ENCODE results near the gene PRAME. TPM values are rescaled to one million over a fixed set of nuclear protein-coding genes. Genes with fewer than 3 reads are reported as not detected.

The PRAME gene
- total RNA-seq, 2 donors from 2014 or later: 2.8 TPM; not detected in 1

DNA sequence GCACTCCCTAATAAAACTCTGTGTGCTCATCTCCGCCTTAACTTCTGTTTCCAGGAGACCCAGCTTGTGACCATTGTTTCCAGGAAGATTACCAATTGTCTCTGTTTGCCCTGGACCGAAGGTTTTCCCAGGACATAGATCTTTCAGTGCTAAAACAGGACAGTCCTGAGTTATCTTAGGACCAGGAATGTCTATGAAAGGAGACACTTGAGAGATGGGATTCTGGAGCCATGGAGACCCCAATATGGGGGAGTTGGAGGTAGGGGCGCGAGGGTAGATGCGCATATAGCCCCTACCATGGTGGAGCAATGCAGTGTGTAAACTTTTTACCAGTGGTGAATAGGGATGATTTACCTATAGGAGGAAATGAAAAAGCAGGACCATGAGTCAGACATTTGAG is 10.2 kb upstream of the PRAME start:
- no peak for DNase-seq
- Histone ChIP-seq H3K9ac (ENCODE audit: low read depth in 2 of 2, low read length in 2 of 2) (no peak overlapping the region), H3K27ac (no peak overlapping the region), H3K4me3 (no peak overlapping the region), H3K27me3 (no peaks in the 10 kb centered on the region), H3K36me3 (no peaks in the 10 kb centered on the region), H3K9me3 (no peaks in the 10 kb centered on the region), H3K4me1 (no peaks in the 10 kb centered on the region)
- no peak for TF ChIP-seq CTCF (IDR thresholded peaks at IDR 0.05)
- intact Hi-C loops (cut with DNase I): no loop called here

DNA sequence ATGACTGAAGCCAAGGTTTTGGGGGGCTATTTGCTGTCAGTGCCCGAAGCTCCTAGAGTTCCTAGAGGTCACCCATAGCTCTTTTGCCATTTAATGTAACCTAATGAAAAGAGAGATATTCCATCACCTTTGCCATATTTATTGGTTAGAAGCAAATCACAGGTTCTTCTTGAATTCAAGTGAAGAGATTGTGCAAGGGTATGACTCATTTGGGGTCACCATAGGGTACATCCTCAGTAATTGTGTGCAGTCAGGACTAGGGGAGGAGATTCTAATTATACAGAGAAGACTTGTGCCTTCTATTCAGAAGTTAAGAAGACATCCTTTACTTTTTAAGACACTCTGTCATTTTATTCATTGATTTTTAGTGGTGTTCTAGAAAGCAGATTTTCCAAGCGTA is 6.9 kb upstream of the PRAME start:
- Histone ChIP-seq H3K27ac (no peak overlapping the region), H3K4me3 (no peak overlapping the region), H3K9me3 (no peaks in the 10 kb centered on the region), H3K27me3 (no peaks in the 10 kb centered on the region), H3K4me1 (no peaks in the 10 kb centered on the region), H3K9ac (ENCODE audit: low read depth in 2 of 2, low read length in 2 of 2) (no peak overlapping the region), H3K36me3 (no peaks in the 10 kb centered on the region)
- no peak for DNase-seq
- TF ChIP-seq CTCF (IDR thresholded peaks at IDR 0.05): no peak
- intact Hi-C loops (cut with DNase I): no loop called here

DNA sequence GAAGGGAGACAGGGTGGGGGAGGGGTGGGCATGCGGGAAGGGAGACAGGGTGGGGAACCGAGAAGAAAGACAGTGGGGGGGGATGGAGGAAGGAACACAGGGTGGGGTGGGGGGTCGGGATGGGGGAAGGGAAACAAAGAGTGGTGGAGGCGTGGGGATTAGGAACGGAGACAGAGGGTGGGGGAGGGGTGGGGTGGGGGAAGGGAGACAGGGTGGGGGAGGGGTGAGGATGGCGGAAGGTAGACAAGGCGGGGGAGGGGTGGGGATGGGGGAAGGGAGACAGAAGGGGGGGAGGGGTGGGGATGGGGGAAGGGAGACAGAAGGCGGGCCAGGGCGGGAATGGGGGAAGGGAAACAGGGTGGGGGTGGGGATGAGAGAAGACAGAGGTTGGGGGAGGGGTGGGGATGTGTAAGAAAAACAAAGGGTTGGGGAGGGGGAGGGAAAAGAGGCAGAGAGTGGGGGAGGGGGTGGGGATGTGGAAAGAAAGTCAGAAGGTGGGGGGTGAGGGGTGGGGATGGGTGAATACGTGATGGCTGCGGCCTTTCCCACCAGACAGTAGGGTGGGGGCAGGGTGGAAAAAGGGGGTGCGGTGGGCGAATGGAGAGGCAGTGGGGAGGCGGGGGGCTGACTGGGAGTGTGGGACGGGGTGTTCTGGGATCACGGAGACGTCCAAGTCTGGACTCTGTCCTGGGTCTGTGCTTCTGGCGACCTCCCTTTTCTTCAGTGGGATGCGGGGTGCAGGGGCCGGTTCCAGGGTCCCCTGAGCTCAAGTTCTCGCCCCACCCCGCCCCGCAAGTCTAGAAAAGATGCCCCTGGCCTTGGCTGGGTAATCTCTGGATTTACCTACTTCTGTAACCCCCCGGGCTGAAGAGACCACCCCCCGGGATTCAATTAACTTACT is 744 bp downstream of the PRAME start:
- Histone ChIP-seq H3K4me3 (no peak overlapping the region), H3K9ac (ENCODE audit: low read depth in 2 of 2, low read length in 2 of 2) (no peak overlapping the region), H3K4me1 (no peaks in the 10 kb centered on the region), H3K27me3 (no peaks in the 10 kb centered on the region), H3K27ac (no peak overlapping the region), H3K9me3 (no peaks in the 10 kb centered on the region), H3K36me3 (no peaks in the 10 kb centered on the region)
- no peak for TF ChIP-seq CTCF (IDR thresholded peaks at IDR 0.05)
- no peak for DNase-seq
- intact Hi-C loops (cut with DNase I): no loop called here

DNA sequence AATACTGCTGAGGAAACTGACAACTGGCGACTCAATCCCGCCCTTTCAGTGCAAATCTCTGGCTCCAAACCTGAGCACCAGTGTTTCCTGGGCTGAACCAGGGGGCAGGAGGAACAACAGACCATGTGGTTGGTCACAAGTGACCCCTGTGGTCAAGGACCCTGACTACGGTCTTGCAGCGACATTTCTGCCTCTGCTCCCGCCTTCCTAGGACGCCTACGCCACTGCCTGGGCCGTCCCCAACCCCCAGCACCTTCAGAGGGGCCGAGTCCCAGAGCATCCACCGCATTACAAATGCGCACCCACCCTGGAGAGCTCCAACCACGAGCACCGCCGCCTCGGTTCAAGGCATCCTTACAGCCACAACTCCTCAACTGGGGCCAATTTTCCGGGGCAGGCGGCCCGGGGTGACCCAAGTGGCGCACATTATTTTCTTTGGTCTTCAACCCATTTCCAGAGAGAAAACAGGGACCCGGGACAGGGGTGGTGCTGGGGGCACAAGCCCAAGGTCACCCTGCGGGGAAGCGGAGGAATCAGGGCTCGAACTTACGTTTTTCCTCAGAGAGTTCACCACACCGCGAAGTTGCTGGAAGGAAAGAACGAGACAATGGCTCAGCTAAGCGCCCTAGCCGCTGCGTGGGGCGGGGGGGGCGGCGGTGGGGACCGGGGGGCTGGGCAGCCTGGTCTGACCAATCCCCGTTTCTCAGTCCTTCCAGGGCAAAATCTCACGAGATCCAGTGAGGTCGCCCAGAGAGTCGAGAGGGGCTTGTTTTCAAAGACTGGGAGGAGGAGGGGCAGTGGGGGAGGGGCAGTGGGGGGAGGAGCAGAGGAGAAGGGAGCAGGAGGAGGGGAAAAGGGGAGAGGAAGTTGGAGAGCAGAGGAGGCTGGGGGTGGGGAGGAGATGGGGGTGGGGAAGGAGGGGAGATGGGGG is 1.8 kb downstream of the PRAME start:
- no peaks in the 10 kb centered on the region for H3K4me1 ChIP-seq
- H3K9me3 ChIP-seq: no peaks in the 10 kb centered on the region
- no peak overlapping the region for H3K4me3 ChIP-seq
- H3K27ac ChIP-seq: no peak overlapping the region
- no peak for DNase-seq
- intact Hi-C loops (cut with DNase I): no loop called here
- no peak for TF ChIP-seq CTCF (IDR thresholded peaks at IDR 0.05)
- H3K36me3 ChIP-seq: no peaks in the 10 kb centered on the region
- H3K9ac ChIP-seq (ENCODE audit: low read depth in 2 of 2, low read length in 2 of 2): no peak overlapping the region
- no peaks in the 10 kb centered on the region for H3K27me3 ChIP-seq

GRCh38 chr22:22556578-22556977 is 2.5 kb downstream of the PRAME start:
- Histone ChIP-seq H3K9ac (ENCODE audit: low read depth in 2 of 2, low read length in 2 of 2) (no peak overlapping the region), H3K27ac (no peak overlapping the region), H3K4me3 (no peak overlapping the region), H3K27me3 (no peaks in the 10 kb centered on the region), H3K4me1 (no peaks in the 10 kb centered on the region), H3K36me3 (no peaks in the 10 kb centered on the region), H3K9me3 (no peaks in the 10 kb centered on the region)
- no peak for DNase-seq
- no peak for TF ChIP-seq CTCF (IDR thresholded peaks at IDR 0.05)
- intact Hi-C loops (cut with DNase I): no loop called here
